ENCODE measurements around the gene CARM1.

The CARM1 gene

DNA sequence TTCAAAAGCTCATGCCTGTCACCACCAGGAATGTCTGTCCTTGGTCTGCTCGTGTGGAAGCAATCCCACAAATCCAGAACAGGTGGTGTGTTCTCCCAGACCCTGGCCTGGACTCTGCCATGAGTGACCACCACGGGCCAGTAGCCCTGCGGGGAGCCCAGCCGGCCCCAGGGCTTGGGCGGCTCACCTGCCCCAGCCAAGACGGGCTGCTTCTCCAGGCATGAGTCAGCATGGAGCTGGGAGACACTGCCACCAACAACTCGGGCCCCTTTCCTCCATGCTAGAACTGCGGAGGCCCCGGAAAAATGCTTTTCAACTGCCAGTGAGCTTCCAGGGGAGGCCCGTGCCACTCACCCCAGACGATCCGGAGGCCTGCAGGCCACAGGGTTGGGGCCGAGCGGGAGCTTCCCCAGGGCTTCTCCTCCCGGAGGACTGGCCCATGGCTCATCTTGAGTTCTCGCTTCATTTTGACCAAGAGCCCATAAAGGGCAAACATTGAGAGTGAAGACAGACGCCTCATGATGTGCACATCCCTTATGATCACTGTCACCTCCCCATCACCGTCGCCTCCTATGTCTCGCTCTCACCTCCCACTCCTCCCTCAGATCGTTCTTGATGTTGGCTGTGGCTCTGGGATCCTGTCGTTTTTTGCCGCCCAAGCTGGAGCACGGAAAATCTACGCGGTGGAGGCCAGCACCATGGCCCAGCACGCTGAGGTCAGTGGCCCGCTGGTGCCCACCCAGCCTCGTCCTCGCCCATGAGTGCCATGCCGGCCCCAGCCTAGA lies 40.4 kb downstream of the CARM1 start:
- no peak for DNase-seq

DNA sequence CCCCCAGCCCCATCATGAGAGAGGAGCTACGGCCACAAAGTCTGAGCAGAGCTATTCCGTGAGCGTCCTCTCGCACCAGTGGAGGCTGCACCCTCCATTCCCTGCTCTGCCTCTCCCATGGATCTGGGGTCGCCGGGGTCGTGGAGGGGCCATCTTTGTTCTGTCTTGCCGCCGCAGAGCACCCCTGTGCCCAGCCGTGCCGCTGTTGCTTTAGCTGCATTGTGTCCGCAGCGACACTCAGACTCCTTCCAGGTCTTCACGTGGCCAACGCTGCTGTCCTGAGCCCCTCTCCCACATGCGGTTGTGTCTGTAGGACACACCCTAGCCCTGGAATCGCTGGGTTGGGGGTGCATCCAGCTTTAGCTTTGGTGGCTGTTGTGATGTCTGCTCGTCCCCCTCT lies 41.3 kb downstream of the CARM1 start:
- no peak for DNase-seq

DNA sequence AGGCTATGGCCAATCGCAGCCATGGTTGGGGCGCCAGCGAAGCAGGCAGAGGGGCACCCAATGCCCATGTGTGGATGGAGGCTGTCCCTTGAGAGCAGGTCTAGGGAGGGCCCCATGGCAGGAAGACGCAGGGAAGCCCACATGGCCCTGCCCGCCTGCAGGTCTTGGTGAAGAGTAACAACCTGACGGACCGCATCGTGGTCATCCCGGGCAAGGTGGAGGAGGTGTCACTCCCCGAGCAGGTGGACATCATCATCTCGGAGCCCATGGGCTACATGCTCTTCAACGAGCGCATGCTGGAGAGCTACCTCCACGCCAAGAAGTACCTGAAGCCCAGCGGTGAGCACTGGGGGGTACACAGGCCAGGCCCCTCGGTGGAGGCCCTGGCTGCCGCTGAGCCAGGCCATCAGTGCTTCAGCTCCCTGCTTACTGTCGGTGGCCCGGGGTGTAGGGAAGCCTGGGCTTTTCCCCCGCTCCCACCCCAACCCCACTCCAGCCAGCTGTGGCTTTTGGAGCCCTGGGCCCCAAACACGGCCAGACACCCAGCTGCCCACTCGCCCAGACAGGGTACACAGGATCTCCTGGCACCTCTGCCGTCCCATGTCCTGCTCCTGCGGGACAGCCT lies 42.5 kb downstream of the CARM1 start:
- DNase-seq, result no peak

DNA sequence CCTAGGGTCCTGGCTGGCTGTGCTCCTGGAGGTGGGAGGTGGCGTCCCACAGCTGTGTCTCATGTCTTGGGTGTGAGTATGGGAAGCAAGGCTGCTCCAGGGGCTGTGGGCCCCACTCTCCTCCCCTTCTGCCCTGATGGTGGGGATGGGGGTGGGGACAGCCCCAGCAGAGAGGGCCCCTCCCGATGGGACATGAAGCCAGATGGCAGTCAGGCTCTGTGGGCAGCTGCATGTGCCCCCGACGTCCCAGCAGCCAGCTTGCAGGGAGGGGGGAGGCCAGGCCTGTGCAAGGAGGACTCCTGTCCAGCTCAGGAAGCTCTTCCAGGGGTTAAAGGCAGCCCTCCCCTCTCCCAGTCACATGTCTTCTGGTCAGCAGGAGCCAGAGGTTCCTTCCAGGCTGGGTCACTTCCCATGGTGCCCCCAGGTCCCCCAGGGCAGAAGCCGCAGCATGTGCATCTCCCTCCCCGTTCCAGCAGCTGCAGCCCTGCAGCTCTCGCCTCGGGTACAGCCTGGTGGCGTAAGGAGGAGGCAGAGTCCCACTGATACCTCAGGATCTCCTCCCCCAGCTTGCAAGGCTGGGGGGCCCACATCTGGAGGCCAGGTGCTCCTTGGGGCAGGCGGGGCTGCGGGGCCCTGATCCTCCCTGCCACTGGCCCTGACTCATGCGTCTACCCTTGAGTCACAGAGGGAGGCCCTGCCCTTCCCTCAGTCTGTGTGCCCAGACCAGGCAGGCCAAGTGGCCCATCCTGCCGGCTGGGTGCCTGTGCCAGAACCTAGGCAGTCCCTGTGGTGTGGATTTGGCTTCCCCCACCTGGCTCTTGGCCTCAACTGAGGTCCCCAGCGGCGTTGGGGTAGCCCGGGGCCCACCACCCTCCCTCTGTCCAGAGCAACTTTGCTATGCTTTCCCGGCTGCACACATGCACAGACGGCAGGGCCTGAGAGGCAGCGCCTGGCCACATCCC lies 44.1 kb downstream of the CARM1 start:
- no peak for DNase-seq

DNA sequence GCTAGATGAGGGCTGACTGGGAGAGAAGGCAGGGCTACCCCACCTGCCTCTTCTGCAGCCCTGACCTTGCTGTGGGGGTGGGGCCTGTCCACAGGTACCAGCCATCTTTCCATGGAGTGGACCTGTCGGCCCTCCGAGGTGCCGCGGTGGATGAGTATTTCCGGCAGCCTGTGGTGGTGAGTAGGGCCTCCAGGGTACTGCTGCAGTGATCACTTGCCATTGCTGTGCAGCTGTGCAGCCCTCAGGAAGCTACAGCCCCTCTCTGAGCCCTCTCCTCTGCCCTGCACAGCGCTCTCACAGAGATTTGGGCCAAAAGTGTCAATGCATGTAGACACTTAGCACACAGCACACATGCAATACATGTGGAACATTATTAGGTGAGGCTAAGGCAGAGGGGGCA lies 45.2 kb downstream of the CARM1 start:
- no peak for DNase-seq

DNA sequence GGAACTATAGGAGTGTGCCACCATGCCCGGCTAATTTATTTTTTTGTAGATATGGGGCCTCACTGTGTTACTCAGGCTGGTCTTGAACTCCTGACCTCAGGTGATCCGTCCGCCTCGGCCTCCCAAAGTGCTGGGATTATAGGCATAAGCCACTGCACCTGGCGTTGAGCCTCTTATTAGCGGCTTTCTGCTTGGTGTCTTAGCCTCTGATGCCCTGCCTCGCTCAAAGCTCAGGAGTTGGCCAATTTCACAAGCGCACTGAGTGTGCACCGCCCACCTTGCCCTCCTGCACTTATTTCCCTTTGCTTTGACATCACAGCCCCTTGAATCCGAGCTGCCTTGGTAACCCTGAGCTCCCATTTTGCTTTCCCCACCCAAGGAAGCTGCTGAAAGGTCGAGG lies 47.0 kb downstream of the CARM1 start:
- DNase-seq, result no peak

GRCh38 chr19:10919352-10920287 lies 48.3 kb downstream of the CARM1 start:
- no peak for DNase-seq

DNA sequence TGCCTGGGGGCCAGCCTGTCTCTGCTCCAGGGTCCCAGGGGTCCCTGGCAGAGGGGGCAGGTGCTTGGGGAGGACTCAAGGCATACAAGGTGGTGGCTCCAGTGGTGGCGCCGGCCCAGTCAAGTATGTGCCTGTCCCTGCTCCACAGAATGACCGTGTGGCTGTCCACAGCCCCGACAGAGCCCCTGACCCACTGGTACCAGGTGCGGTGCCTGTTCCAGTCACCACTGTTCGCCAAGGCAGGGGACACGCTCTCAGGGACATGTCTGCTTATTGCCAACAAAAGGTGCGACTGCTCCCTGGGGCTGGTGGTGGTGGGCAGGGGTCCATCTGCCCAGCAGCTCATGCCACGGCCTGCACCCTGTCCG lies 48.9 kb downstream of the CARM1 start:
- no peak for DNase-seq

DNA sequence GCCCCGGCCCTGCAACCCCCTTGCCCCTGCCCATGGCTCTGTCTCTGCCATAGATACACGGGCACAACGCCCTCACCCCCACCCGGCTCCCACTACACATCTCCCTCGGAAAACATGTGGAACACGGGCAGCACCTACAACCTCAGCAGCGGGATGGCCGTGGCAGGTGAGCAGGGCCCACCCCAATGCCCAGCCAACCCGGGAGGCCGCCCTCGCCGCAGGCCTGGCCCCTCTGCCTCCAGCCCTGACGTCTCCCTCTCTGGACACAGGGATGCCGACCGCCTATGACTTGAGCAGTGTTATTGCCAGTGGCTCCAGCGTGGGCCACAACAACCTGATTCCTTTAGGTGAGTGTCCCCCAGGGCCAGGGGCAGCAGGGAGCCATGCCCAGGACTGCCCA lies 49.4 kb downstream of the CARM1 start:
- no peak for DNase-seq

- DNase-seq, result no peak
These were observed 50.0 kb downstream of the CARM1 start for GRCh38 chr19:10921199-10921909.

DNA sequence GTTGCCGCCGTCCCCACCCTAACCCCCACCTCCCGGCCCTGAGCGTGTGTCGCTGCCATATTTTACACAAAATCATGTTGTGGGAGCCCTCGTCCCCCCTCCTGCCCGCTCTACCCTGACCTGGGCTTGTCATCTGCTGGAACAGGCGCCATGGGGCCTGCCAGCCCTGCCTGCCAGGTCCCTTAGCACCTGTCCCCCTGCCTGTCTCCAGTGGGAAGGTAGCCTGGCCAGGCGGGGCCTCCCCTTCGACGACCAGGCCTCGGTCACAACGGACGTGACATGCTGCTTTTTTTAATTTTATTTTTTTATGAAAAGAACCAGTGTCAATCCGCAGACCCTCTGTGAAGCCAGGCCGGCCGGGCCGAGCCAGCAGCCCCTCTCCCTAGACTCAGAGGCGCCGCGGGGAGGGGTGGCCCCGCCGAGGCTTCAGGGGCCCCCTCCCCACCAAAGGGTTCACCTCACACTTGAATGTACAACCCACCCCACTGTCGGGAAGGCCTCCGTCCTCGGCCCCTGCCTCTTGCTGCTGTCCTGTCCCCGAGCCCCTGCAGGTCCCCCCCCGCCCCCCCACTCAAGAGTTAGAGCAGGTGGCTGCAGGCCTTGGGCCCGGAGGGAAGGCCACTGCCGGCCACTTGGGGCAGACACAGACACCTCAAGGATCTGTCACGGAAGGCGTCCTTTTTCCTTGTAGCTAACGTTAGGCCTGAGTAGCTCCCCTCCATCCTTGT lies 50.7 kb downstream of the CARM1 start:
- no peak for DNase-seq

DNA sequence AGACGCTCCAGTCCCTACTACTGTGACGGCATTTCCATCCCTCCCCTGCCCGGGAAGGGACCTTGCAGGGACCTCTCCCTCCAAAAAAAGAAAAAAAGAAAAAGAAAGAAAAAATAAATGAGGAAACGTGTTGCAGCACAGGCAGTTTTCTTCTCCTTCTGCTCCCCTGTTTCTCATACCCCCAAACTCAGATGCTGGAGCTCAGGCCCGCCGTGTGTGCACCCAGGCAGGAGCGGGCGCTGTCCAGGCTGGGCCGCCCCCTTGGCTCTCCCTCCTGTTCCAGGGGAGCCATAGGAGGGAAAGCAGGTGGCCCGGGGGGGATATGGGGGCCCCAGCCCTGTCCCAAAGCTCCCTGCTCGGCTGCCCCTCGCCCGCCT lies 51.3 kb downstream of the CARM1 start:
- DNase-seq, result no peak

DNA sequence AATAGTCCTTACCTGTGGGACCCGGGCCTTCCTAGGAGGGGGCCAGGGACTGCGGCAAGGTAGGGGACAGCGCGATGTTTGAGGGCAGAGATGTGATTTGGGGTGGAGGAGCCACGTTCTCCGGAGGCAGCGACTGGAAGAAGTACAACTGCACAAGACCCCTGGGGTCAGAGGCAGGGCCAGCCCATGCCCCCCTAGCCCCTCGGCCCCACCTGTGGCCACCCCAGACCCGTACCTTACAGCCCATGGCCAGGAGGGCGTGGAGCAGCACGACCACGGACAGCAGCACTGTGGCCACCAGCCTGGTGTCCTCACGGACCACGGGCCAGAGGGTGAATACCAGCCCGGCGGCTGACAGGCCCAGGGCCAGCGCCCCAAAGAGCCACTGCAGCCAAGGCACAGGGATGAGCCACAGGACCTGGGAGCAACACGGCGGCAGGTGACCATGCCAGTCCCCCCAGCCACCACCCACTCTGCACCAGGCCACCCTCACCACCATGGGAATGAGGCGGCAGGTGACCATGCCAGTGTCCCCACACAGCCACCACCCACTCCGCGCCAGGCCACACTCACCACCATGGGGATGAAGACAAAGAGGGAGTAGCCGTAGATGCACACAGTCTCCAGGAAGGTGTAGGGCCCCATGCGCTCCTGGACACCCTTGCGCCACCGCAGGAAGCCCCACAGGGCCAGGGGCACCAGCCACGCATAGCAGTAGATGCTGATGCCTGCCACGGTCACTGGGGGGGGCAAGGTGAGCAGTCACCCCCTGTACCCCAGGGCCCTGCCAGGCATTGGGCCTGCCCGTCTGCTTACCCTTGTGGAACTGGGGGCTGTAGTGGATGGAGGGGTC lies 52.1 kb downstream of the CARM1 start:
- no peak for DNase-seq

DNA sequence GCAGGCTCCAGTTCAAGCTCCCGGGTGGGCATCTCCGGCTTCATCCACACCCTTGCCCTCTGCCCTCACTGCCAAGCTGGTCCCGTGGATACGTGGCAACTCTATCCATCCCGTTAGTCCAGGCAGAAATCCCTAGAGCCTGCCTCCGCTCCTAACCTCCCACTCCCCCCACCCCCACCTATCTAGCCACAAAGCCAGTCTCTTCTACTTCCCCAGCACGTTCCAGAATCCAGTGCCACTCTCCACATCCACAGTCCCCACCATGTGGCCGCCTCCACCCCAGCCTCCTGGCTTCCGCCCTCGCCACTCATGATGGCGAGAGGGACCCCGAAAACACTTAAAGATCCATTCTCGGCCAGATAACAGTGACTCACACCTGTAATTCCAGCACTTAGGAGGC lies 53.2 kb downstream of the CARM1 start:
- no peak for DNase-seq

GRCh38 chr19:10927730-10928562 lies 56.6 kb downstream of the CARM1 start:
- DNase-seq, result no peak

DNA sequence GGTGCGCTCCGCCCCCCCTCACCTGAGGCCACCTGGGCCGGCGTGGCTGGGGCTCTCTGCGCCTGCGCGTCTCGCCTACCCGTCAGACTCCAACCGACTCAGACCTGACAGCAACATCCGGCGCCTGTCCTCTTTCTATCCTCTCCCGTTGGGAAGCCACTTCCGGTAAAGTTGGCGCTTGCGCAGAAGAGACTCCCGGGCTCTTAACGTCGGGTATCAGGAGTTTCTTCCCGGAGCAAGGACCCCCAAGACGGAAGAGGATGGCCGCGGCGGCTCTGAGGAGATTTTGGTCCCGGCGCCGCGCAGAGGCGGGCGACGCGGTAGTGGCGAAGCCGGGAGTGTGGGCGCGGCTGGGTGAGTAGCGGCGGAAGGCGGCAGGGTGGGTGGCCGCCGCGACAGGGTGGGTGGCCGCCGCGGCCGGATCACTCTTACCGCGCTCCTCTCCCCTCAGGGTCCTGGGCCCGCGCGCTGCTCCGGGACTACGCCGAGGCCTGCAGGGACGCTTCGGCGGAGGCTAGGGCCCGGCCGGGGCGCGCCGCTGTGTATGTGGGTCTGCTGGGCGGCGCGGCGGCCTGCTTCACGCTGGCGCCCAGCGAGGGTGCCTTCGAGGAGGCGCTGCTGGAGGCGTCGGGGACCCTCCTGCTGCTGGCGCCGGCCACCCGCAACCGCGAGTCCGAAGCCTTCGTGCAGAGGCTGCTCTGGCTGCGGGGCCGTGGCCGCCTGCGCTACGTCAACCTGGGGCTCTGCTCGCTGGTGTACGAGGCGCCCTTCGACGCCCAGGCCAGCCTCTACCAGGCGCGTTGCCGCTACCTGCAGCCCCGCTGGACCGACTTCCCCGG lies 57.4 kb downstream of the CARM1 start, which contains the start of the genes TIMM29 and YIPF2:
Gene TIMM29 (plus strand): TSS at position 249 of the 839 bp plus-strand sequence. CDS start 12 bp downstream, at position 261.
Gene YIPF2 (minus strand): TSS at position 77 of the 839 bp plus-strand sequence. CDS start 229 bp downstream, outside the sequence.
- peak; percentile 89 for DNase-seq

GRCh38 chr19:10929402-10929794 lies 58.0 kb downstream of the CARM1 start:
- no peak for DNase-seq

Measured in activated effector memory CD4-positive, alpha-beta T cell treated with Interleukin-2 at 50 U/mL for 16 hours (primary cell).